Gastroesophageal sphincter (tissue), 4 donors: Measurements from ENCODE around the gene ADRA2C. TPM values are rescaled to one million over a fixed set of nuclear protein-coding genes. Genes with fewer than 3 reads are reported as not detected.

ENCODE experiments used
- ATAC-seq: fragments of 150-250 bp; one replicate; pipeline ENCODE4 v1.9.1; 2016; ENCODE audit warnings: mild to moderate bottlenecking, moderate library complexity
- H3K27ac ChIP-seq, 4 donors: fragments of 200-600 bp; sonication (generic) in 3 of 4; 1 replicate in 3 of 4; 2 replicates in 1 of 4; pipeline ENCODE4 v1.5.1; 2016 to 2019
- H3K27me3 ChIP-seq: fragments of 200-600 bp; sonication (generic); one replicate; pipeline ENCODE4 v1.5.1; 2019
- H3K36me3 ChIP-seq, 2 donors: fragments of 200-600 bp; sonication (generic); one replicate each; pipeline ENCODE4 v1.5.1; 2019; ENCODE audit warnings: control low read depth in 1 of 2
- H3K4me1 ChIP-seq, 3 donors: fragments of 200-600 bp; sonication (generic); 1 replicate in 2 of 3; 2 replicates in 1 of 3; pipeline ENCODE4 v1.5.1; 2016 to 2019; ENCODE audit warnings: control low read depth in 2 of 3
- H3K4me3 ChIP-seq, 2 donors: fragments of 200-600 bp; sonication (generic); one replicate each; pipeline ENCODE4 v1.5.1; 2019; ENCODE audit warnings: mild to moderate bottlenecking in 1 of 2, moderate library complexity in 1 of 2
- H3K9me3 ChIP-seq, 3 donors: fragments of 200-600 bp; sonication (generic); one replicate each; pipeline ENCODE4 v1.5.1; 2017 to 2019; ENCODE audit warnings: control low read depth in 2 of 3
- EP300 ChIP-seq: sonication (generic); formaldehyde crosslinking; IDR thresholded peaks from one replicate; pipeline ENCODE4 v1.6.1; 2017; ENCODE audit warnings: antibody characterized with exemption, mild to moderate bottlenecking
- POLR2A ChIP-seq, 2 donors: fragments of 450-650 bp; IDR thresholded peaks; one replicate each; pipeline ENCODE4 v1.6.1; 2017; ENCODE audit warnings: antibody characterized with exemption in 2 of 2, mild to moderate bottlenecking in 2 of 2, moderate library complexity in 1 of 2
- POLR2AphosphoS5 ChIP-seq: sonication (generic); formaldehyde crosslinking; IDR thresholded peaks from one replicate; pipeline ENCODE4 v1.6.1; 2017; ENCODE audit warnings: antibody characterized with exemption
- WGBS, 2 donors: methylation state at CpG; one replicate each; pipeline ENCODE4 v1.1.5; 2018; ENCODE audit warnings: low coverage in 1 of 2; 5-methylcytosine and 5-hydroxymethylcytosine counted together
- total RNA-seq, 4 donors: library from RNA; depleted of rRNA; stranded (reverse); fragments of >200 nt; gene quantifications; one replicate each; pipeline ENCODE4 v1.1.0, GENCODE V29; 2016
- TF ChIP-seq, protein P1 (sequence below), 4 experiments: fragments of 200-600 bp in 2 of 4; fragments of 450-650 bp in 2 of 4; sonication (generic) in 1 of 4; IDR thresholded peaks; one replicate each; pipeline ENCODE4 v1.5.1; 2017 to 2019; ENCODE audit warnings: antibody characterized with exemption in 4 of 4, mild to moderate bottlenecking in 2 of 4, moderate library complexity in 2 of 4

The ADRA2C gene
- total RNA-seq, 4 donors from 2014 or later = 1.2 to 26.5 (median 6.1) TPM

DNA sequence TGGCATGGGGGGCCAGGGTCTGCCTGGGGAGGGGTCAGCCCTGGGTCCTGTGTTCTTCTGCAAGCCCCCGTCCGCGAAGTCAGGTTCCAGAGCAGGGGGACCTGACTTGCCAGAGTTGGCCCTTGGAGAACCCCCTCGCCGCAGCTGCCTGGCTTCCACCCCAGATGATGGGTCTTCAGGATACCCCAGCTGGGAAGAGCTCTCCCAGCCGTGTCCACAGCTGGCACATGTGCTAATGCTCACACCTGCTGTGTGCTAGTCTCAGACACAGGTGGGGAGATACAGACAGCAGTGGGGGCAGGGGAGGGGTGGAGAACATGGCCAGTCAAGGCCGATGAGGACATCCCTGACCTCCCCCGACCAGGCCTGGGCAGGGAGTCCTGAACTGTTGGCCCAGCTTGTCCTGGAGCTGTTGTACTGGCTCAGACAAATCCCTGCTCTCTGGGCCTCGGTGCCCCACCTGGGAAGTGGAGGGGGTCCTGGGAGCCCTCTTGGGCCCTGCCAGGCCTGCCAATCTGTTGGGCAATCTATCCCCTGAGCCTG, 3.5 kb downstream of the ADRA2C start:
- peaks cover 0 to 16% (median 0%) of the 10 kb centered on the region in 3 donors for H3K4me1 ChIP-seq
- no peak overlapping the region for H3K27ac ChIP-seq
- WGBS, 2 donors = 42% methylated on average over 2 of the region's 9 CpGs; no CpG with 5 or more reads in 1 of the 2 donors
- H3K4me3 ChIP-seq = no peak overlapping the region
- no peaks in the 10 kb centered on the region for H3K9me3 ChIP-seq
- ATAC-seq = no peak
- no peaks in the 10 kb centered on the region for H3K36me3 ChIP-seq
- TF ChIP-seq, protein P1, sequence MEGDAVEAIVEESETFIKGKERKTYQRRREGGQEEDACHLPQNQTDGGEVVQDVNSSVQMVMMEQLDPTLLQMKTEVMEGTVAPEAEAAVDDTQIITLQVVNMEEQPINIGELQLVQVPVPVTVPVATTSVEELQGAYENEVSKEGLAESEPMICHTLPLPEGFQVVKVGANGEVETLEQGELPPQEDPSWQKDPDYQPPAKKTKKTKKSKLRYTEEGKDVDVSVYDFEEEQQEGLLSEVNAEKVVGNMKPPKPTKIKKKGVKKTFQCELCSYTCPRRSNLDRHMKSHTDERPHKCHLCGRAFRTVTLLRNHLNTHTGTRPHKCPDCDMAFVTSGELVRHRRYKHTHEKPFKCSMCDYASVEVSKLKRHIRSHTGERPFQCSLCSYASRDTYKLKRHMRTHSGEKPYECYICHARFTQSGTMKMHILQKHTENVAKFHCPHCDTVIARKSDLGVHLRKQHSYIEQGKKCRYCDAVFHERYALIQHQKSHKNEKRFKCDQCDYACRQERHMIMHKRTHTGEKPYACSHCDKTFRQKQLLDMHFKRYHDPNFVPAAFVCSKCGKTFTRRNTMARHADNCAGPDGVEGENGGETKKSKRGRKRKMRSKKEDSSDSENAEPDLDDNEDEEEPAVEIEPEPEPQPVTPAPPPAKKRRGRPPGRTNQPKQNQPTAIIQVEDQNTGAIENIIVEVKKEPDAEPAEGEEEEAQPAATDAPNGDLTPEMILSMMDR (IDR thresholded peaks at IDR 0.05) = no peak
- TF ChIP-seq POLR2A (IDR thresholded peaks at IDR 0.05) (no peak), POLR2AphosphoS5 (no peak), EP300 (no peak)
- peaks cover 91% of the 10 kb centered on the region for H3K27me3 ChIP-seq

DNA sequence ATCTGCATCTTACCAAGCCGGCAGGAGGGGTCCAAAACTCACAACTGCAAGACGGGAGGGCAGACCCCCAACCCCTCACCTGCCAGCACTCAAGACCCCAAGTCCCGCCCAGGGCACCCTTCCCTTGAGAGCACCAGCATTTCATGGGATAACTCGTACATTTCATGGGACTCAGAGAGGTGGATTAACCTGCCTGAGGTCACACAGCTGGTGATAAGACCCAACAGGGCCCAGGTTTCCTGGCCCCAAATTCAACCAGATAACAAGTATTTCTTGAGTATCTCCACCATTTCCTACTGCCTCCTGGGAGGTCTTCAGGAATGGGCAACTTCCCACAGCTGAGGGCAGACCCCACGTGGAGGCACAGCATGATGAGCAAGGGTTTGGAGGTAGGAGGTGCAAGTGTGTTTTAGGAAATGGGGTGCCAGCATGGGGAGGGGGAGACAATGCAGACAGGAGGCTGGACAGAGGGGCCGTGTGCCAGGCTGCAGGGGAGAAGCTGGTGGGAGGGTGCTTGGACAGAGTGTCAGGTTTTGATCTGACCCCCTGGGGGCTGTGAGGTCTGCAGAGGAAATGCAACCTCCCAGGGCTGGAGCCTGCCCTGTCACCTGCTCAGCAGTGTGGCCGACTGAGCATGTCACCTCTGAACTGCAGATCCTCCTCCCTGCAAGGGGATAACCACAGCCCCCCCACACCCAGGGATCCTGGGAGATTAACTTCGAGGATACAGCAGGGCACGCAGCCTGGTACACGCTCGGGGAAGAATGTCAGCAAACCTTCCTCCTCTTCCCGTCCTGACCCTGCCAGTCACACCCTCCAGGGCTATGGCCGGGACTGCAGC, 4.4 kb downstream of the ADRA2C start:
- 18 to 76% methylated on average over 4 of the region's 13 CpGs for WGBS, 2 donors
- no peak overlapping the region for H3K4me3 ChIP-seq
- H3K9me3 ChIP-seq = no peaks in the 10 kb centered on the region
- H3K4me1 ChIP-seq = peaks cover 0 to 8% (median 0%) of the 10 kb centered on the region in 3 donors
- H3K27ac ChIP-seq = no peak overlapping the region
- ATAC-seq = no peak
- no peaks in the 10 kb centered on the region for H3K36me3 ChIP-seq
- TF ChIP-seq POLR2A (IDR thresholded peaks at IDR 0.05) = no peak
- no peak for TF ChIP-seq POLR2AphosphoS5
- TF ChIP-seq, protein P1 (IDR thresholded peaks at IDR 0.05) = no peak
- no peak for TF ChIP-seq EP300
- peaks cover 91% of the 10 kb centered on the region for H3K27me3 ChIP-seq

DNA sequence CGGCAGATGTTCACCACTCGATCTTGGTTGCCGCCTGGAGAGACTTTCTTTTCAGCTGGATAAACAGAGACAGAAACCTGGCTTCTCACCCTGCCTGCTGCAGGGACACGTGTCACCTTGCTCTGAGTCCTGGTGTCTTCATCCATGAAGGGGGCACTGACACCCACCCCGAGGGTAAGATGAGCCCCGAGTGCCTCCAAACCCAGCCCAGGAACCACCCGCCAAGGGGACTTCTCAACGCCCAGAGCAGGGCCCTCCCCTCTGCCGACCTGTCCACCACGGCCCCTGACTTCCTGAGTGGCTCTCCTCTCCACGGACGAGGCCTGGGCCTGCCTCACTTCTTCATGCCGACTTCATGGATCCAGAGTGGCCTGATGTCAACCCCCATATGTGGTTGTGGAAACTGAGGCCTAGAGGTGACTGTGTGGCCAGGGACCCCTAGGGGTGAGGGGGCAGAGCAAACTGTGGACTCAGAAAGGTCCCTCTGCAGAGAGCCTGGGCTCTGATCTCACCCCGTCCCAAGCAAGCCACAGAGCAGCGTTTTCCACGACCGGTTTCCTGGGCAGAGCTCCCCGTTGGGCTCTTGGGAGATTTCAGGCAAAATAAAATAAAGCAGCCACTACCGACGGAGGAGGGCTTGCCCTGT, 5.1 kb downstream of the ADRA2C start:
- H3K4me3 ChIP-seq = no peak overlapping the region
- no peaks in the 10 kb centered on the region for H3K36me3 ChIP-seq
- peaks cover 0 to 8% (median 0%) of the 10 kb centered on the region in 3 donors for H3K4me1 ChIP-seq
- H3K27me3 ChIP-seq = peaks cover 98% of the 10 kb centered on the region
- no peaks in the 10 kb centered on the region for H3K9me3 ChIP-seq
- H3K27ac ChIP-seq = no peak overlapping the region
- WGBS, 2 donors = 26% methylated on average over 8 of the region's 20 CpGs; no CpG with 5 or more reads in 1 of the 2 donors
- ATAC-seq = no peak
- TF ChIP-seq POLR2AphosphoS5 = no peak
- TF ChIP-seq, protein P1 (IDR thresholded peaks at IDR 0.05) = no peak
- TF ChIP-seq EP300 = no peak
- TF ChIP-seq POLR2A (IDR thresholded peaks at IDR 0.05) = no peak

DNA sequence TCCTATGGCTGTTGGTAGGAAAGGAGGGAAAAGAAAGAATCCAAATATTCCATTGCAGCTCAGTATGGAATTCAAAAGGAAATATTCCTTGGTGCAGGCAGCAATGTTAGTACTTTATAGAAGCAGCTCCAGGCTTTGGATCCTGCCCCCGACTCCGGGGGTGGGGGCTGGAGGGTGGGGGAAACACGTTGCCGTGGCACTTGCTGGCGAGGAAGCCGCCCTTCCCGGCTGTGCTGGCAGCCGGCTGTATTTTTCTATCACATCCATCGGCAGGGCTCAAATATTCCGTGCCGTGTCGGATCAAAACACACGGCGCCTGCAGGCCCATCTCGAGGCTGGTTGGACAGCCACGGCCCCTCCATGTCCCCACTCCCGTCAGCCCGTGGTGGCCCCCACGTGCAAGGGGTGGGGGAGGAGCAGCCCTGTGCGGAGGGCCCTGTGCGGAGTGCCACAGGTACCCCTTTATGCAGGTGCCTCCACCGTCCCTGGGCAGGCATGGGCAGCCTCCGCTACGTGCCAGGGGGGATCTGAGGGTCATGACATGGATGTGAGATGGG, 5.8 kb downstream of the ADRA2C start:
- Histone ChIP-seq H3K27me3 (peaks cover 99% of the 10 kb centered on the region), H3K27ac (no peak overlapping the region), H3K4me3 (no peak overlapping the region), H3K9me3 (no peaks in the 10 kb centered on the region), H3K4me1 (peaks cover 0 to 2% (median 0%) of the 10 kb centered on the region in 3 donors), H3K36me3 (no peaks in the 10 kb centered on the region)
- 39 to 65% methylated on average over 5 to 6 of the region's 24 CpGs for WGBS, 2 donors
- TF ChIP-seq POLR2A (IDR thresholded peaks at IDR 0.05) (no peak), POLR2AphosphoS5 (no peak), EP300 (no peak)
- TF ChIP-seq, protein P1 (IDR thresholded peaks at IDR 0.05) = no peak
- no peak for ATAC-seq
